ENCODE measurements around the gene ROR1. TPM values are rescaled to one million over a fixed set of nuclear protein-coding genes. Genes with fewer than 3 reads are reported as not detected.
A peak's percentile ranks its signal among the peaks of the same experiment; 100 is the strongest.

The ROR1 gene
- total and polyA plus RNA-seq, 9 donors, result 7.2 to 22.4 (median 11.4) TPM

- DNase-seq, result no peak
- no CpG with 5 or more reads among the region's 2 CpGs for WGBS (ENCODE audit: insufficient coverage)
- no peak overlapping the region for H3K4me3 ChIP-seq (ENCODE audit: low read length)
Observed at GRCh38 chr1:63936801-63937200, 163.0 kb downstream of the ROR1 start.

GRCh38 chr1:63937461-63938022 is 163.7 kb downstream of the ROR1 start:
- Histone ChIP-seq H3K27me3 (ENCODE audit: control insufficient read depth, insufficient read depth, low read length) (no peaks in the 10 kb centered on the region), H3K4me1 (ENCODE audit: control insufficient read depth, insufficient read depth, low read length) (no peaks in the 10 kb centered on the region), H3K27ac (ENCODE audit: low read length) (no peak overlapping the region), H3K36me3 (ENCODE audit: control insufficient read depth, insufficient read depth, low read length) (no peaks in the 10 kb centered on the region), H3K9me3 (replicated peaks; ENCODE audit: control insufficient read depth, low read depth, low read length) (no peaks in the 10 kb centered on the region), H3K4me3 (ENCODE audit: low read length) (no peak overlapping the region)
- 30% methylated on average over 2 of the region's 3 CpGs for WGBS (ENCODE audit: insufficient coverage)
- no peak for DNase-seq

More at GRCh38 chr1:63936801-63937200, 163.0 kb downstream of the ROR1 start:
- no peaks in the 10 kb centered on the region for H3K4me1 ChIP-seq (ENCODE audit: control insufficient read depth, insufficient read depth, low read length)
- H3K36me3 ChIP-seq (ENCODE audit: control insufficient read depth, insufficient read depth, low read length), result no peaks in the 10 kb centered on the region
- no peaks in the 10 kb centered on the region for H3K27me3 ChIP-seq (ENCODE audit: control insufficient read depth, insufficient read depth, low read length)
- no peaks in the 10 kb centered on the region for H3K9me3 ChIP-seq (replicated peaks; ENCODE audit: control insufficient read depth, low read depth, low read length)
- H3K27ac ChIP-seq (ENCODE audit: low read length), result no peak overlapping the region

DNA sequence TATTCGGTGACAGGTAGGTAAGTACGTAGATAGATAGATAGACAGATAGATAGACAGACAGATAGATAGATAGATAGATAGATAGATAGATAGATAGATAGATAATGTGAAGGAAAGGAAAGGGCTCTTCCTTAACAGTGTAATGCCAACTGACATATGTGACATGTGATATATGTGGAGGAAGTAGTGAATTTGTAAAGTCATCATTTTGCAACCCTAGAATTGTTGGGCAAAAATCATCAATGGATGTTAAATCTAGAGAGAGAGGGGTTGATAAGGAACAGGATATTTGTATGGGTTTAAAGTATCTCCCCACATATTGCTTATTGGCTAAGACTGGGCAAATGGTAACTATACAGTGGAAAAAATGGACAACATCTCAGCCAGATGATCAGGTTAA is 166.6 kb downstream of the ROR1 start:
- no peak overlapping the region for H3K4me3 ChIP-seq (ENCODE audit: low read length)
- no peaks in the 10 kb centered on the region for H3K36me3 ChIP-seq (ENCODE audit: control insufficient read depth, insufficient read depth, low read length)
- H3K9me3 ChIP-seq (replicated peaks; ENCODE audit: control insufficient read depth, low read depth, low read length), result no peaks in the 10 kb centered on the region
- no peak overlapping the region for H3K27ac ChIP-seq (ENCODE audit: low read length)
- DNase-seq, result no peak
- WGBS (ENCODE audit: insufficient coverage), result 88% methylated on average over 2 of the region's 2 CpGs
- no peaks in the 10 kb centered on the region for H3K4me1 ChIP-seq (ENCODE audit: control insufficient read depth, insufficient read depth, low read length)
- H3K27me3 ChIP-seq (ENCODE audit: control insufficient read depth, insufficient read depth, low read length), result no peaks in the 10 kb centered on the region

DNA sequence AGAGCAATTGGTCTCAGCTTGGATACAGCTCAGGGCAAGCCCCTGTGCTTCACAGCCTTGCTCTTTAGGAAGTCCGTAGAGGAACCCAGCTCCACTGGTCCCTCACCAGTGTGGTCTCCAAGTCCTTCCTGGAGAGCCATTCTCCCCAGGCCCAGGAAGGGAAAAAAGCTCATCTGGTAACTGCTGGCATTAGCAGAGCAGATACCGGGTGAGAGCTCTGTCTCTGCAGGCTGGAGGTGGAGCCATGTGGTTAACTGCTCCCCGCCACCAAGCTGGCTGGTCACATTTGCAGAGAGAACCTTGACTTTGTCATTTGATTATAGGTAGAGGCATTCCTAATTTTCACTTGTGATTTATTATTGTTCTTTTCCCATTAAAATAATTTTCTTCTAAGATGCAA is 169.6 kb downstream of the ROR1 start:
- H3K9me3 ChIP-seq (replicated peaks; ENCODE audit: control insufficient read depth, low read depth, low read length), result no peaks in the 10 kb centered on the region
- DNase-seq, result no peak
- no peak overlapping the region for H3K4me3 ChIP-seq (ENCODE audit: low read length)
- no peaks in the 10 kb centered on the region for H3K4me1 ChIP-seq (ENCODE audit: control insufficient read depth, insufficient read depth, low read length)
- H3K36me3 ChIP-seq (ENCODE audit: control insufficient read depth, insufficient read depth, low read length), result no peaks in the 10 kb centered on the region
- no peak overlapping the region for H3K27ac ChIP-seq (ENCODE audit: low read length)
- WGBS (ENCODE audit: insufficient coverage), result 33% methylated on average over 1 of the region's 3 CpGs
- no peaks in the 10 kb centered on the region for H3K27me3 ChIP-seq (ENCODE audit: control insufficient read depth, insufficient read depth, low read length)

DNA sequence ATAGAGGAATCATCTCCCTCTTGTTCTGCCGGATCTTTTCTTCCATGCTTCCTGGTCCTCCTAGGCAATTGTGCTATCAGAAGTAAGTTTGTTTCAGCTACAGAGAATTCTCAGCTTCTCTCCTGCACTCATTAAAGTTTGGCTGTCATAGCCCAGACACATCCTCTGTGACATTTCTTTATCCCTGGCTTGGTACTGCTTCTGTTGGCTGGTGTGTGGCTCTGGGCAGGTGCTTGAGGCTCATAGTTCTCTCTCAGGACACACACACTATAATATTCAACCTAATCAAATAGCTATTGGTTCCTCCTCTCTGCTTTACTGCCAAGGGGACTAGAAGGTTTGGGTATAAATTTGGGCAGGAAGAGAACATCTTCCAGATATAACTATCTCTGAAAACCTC is 172.1 kb downstream of the ROR1 start:
- Histone ChIP-seq H3K9me3 (replicated peaks; ENCODE audit: control insufficient read depth, low read depth, low read length) (no peaks in the 10 kb centered on the region), H3K36me3 (ENCODE audit: control insufficient read depth, insufficient read depth, low read length) (no peaks in the 10 kb centered on the region), H3K27ac (ENCODE audit: low read length) (no peak overlapping the region), H3K4me3 (ENCODE audit: low read length) (no peak overlapping the region), H3K27me3 (ENCODE audit: control insufficient read depth, insufficient read depth, low read length) (no peaks in the 10 kb centered on the region), H3K4me1 (ENCODE audit: control insufficient read depth, insufficient read depth, low read length) (no peaks in the 10 kb centered on the region)
- WGBS (ENCODE audit: insufficient coverage), result no CpG with 5 or more reads among the region's 1 CpG
- DNase-seq, result no peak

- H3K4me3 ChIP-seq (ENCODE audit: low read length), result no peak overlapping the region
- no peaks in the 10 kb centered on the region for H3K4me1 ChIP-seq (ENCODE audit: control insufficient read depth, insufficient read depth, low read length)
- H3K9me3 ChIP-seq (replicated peaks; ENCODE audit: control insufficient read depth, low read depth, low read length), result no peaks in the 10 kb centered on the region
- no peaks in the 10 kb centered on the region for H3K36me3 ChIP-seq (ENCODE audit: control insufficient read depth, insufficient read depth, low read length)
- H3K27me3 ChIP-seq (ENCODE audit: control insufficient read depth, insufficient read depth, low read length), result no peaks in the 10 kb centered on the region
- 63% methylated on average over 5 of the region's 11 CpGs for WGBS (ENCODE audit: insufficient coverage)
- DNase-seq, result peak; percentile 82
- H3K27ac ChIP-seq (ENCODE audit: low read length), result peak overlapping the region; percentile 17
Observed at GRCh38 chr1:63946866-63947491, 173.2 kb downstream of the ROR1 start.

GRCh38 chr1:63947904-63948303 is 174.1 kb downstream of the ROR1 start:
- no peaks in the 10 kb centered on the region for H3K9me3 ChIP-seq (replicated peaks; ENCODE audit: control insufficient read depth, low read depth, low read length)
- H3K4me3 ChIP-seq (ENCODE audit: low read length), result no peak overlapping the region
- H3K27me3 ChIP-seq (ENCODE audit: control insufficient read depth, insufficient read depth, low read length), result no peaks in the 10 kb centered on the region
- no peak overlapping the region for H3K27ac ChIP-seq (ENCODE audit: low read length)
- H3K4me1 ChIP-seq (ENCODE audit: control insufficient read depth, insufficient read depth, low read length), result no peaks in the 10 kb centered on the region
- WGBS (ENCODE audit: insufficient coverage), result no CpG with 5 or more reads among the region's 3 CpGs
- no peak for DNase-seq
- no peaks in the 10 kb centered on the region for H3K36me3 ChIP-seq (ENCODE audit: control insufficient read depth, insufficient read depth, low read length)

- peak; percentile 47 for DNase-seq
- Histone ChIP-seq H3K27ac (ENCODE audit: low read length) (no peak overlapping the region), H3K36me3 (ENCODE audit: control insufficient read depth, insufficient read depth, low read length) (no peaks in the 10 kb centered on the region), H3K4me1 (ENCODE audit: control insufficient read depth, insufficient read depth, low read length) (no peaks in the 10 kb centered on the region), H3K27me3 (ENCODE audit: control insufficient read depth, insufficient read depth, low read length) (no peaks in the 10 kb centered on the region), H3K9me3 (replicated peaks; ENCODE audit: control insufficient read depth, low read depth, low read length) (peaks cover 11% of the 10 kb centered on the region), H3K4me3 (ENCODE audit: low read length) (no peak overlapping the region)
- WGBS (ENCODE audit: insufficient coverage), result no CpG with 5 or more reads among the region's 3 CpGs
Observed at GRCh38 chr1:63950023-63950422, 176.2 kb downstream of the ROR1 start.

DNA sequence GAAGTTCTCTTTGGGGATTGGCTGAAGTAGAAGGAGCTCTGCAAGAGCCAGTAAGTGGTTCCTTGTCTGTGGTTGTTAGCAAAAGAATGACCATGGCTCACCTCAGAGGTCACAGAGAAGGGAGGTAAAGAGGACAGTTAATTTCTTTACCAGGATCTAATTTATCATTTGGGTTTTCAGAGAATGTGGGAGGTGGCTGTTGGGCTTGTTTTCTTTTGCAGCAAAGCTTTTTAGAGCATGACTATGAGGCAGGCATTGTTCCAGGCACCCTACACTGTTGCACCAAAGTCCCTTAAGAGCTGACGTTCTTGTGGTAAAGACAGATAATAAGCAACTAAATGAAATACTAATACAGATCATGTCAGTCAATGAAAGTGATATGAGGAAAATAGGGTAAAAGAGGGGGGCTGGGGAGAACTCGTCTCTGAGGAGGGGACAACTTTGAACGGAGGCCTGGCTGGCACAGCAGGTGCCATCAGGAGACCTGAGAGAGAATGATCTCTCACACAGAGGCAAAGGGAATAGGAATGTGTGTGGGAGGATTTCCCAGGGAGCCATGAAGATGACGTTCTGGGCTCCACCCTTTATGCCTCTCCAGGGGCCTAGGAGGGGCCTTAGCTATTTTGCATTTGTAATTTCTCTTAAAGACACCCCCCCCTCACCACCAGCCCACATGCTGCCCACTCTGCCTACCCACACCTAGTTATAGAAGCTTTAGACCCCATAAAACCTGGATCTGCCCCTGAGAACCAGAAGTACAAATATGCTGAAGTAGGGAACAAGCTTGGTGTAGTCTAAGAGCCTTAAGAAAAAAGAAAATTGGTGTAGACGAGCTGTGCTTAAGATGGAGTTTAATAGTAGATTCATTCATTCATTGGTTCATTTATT is 177.5 kb downstream of the ROR1 start:
- peaks cover 11% of the 10 kb centered on the region for H3K9me3 ChIP-seq (replicated peaks; ENCODE audit: control insufficient read depth, low read depth, low read length)
- WGBS (ENCODE audit: insufficient coverage), result 80% methylated on average over 2 of the region's 5 CpGs
- H3K4me1 ChIP-seq (ENCODE audit: control insufficient read depth, insufficient read depth, low read length), result no peaks in the 10 kb centered on the region
- DNase-seq, result no peak
- no peak overlapping the region for H3K4me3 ChIP-seq (ENCODE audit: low read length)
- H3K27ac ChIP-seq (ENCODE audit: low read length), result no peak overlapping the region
- H3K27me3 ChIP-seq (ENCODE audit: control insufficient read depth, insufficient read depth, low read length), result no peaks in the 10 kb centered on the region
- no peaks in the 10 kb centered on the region for H3K36me3 ChIP-seq (ENCODE audit: control insufficient read depth, insufficient read depth, low read length)

- H3K4me3 ChIP-seq (ENCODE audit: low read length), result no peak overlapping the region
- no peaks in the 10 kb centered on the region for H3K27me3 ChIP-seq (ENCODE audit: control insufficient read depth, insufficient read depth, low read length)
- DNase-seq, result no peak
- H3K4me1 ChIP-seq (ENCODE audit: control insufficient read depth, insufficient read depth, low read length), result no peaks in the 10 kb centered on the region
- peaks cover 14% of the 10 kb centered on the region for H3K9me3 ChIP-seq (replicated peaks; ENCODE audit: control insufficient read depth, low read depth, low read length)
- no peak overlapping the region for H3K27ac ChIP-seq (ENCODE audit: low read length)
- no CpG with 5 or more reads among the region's 1 CpG for WGBS (ENCODE audit: insufficient coverage)
- no peaks in the 10 kb centered on the region for H3K36me3 ChIP-seq (ENCODE audit: control insufficient read depth, insufficient read depth, low read length)
Observed at GRCh38 chr1:63954187-63954586, 180.4 kb downstream of the ROR1 start.
